GM18526 (cell line): ENCODE data around the gene BTG4.

Source experiments
- POLR2A ChIP-seq: IDR thresholded peaks from 3 replicates; pipeline ENCODE4 v1.6.1; 2011; ENCODE audit not compliant: insufficient read length; ENCODE audit errors: extremely low read depth

Gene BTG4

DNA sequence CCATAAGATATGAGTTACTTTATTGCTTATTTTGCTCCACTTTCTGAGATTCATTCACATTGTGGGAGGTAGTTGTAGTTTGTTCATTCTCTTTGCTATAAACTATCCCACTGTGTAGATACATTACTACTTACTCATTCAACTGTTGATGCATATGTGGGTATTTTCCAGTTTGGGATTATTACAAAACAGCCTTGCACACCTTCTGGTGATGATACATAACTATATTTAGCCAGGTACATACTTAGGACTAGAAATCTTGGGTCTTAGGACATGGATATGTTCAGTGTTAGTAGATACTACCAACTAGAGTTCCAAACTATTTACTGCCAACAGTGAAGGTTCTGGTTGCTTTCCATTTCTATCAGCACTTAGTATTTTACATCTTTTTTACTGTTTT lies 37.8 kb downstream of the BTG4 start:
- TF ChIP-seq POLR2A: no peak

DNA sequence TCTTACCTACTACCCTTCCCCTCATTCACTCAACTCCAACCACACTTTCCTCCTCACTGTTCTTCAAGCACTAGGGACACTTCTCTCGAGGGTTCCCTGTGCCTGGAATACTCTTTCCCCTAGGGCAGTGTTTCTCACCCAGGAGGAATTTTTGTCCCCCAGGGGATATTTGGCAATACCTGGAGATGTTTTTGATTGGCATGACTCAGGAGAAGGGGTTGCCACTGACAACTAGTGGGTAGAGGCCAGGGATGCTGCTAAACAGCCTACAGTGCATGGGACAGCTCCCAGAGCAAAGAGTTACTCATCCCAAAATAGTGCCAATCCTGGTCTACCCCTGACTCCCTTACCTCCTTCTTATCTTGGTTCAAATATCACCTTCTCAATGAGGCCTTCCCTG lies 40.0 kb downstream of the BTG4 start:
- no peak for TF ChIP-seq POLR2A

DNA sequence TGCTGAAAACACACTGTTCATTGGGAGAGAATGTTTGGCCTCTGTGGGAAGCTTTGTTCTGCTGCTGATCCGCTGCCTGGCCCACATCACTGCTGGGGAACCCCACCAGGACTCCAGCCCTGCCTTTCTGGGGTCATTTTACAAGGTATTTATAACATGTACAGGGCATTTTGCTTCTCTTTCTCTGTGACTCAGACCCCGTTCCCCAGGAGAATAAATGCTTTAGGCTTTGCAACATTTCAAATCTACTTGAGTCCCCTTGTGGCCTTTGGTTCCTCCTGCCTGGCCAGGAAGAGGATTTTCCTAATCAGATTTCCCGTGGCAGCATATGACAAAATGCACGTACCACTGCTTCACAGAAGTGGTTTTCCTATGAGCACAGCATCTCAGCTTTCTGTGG lies 43.0 kb downstream of the BTG4 start:
- no peak for TF ChIP-seq POLR2A

DNA sequence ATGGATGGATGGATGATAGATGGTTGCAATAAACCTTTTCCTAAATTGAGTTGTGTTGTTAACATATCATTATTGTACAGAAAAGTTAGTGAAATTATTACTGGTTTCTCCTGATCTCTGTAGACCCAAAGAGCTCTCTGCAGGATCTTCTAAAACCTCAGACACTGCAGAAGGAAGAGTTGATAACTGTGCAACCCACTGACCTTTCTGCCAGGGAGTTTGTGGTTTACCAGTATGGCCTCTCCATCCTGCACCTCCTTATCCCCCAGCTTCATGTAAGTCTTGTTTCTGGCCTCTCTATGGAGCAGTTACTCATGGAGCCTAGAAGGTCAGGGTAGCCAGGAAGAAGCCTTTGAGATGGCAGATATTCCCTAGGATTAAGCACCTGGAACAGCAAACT lies 45.6 kb downstream of the BTG4 start:
- no peak for TF ChIP-seq POLR2A

DNA sequence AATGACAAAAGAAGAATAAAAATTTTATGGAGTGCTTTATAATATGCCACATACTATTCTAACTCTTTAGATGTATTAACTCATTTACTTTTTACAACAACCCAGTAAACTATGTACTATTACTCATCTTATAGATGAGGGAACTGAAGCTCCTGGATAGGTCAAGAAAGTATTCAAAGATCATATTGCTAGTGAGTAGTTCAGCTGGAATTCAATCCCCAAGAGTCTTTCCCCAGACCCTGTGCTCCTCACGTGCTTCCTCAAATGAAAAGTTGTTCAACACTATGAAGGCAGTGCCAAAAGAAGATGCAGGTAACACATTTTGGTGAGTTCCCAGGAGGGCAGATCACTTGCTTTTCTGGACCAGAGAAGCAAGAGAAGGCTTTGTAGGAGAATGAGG lies 46.8 kb downstream of the BTG4 start:
- no peak for TF ChIP-seq POLR2A

DNA sequence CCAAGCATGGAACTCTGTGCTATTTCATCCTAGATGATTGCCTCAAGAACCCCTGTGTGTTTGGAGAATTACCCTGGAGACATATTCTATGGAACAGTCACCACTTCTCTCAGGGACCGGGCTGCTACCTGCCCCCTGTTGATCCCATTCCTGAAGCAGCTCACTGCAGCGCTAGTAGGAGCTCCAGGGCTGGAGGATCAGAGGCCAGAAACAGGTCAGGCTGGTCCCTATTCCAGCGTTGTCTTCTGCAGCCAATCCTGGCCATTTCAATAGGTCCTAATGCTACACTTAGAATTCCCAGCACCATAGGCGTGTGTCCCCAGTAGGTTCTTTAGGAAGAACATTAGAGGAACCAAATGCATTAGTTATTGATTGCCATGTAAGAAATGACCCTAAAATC lies 48.9 kb downstream of the BTG4 start:
- TF ChIP-seq POLR2A: no peak

DNA sequence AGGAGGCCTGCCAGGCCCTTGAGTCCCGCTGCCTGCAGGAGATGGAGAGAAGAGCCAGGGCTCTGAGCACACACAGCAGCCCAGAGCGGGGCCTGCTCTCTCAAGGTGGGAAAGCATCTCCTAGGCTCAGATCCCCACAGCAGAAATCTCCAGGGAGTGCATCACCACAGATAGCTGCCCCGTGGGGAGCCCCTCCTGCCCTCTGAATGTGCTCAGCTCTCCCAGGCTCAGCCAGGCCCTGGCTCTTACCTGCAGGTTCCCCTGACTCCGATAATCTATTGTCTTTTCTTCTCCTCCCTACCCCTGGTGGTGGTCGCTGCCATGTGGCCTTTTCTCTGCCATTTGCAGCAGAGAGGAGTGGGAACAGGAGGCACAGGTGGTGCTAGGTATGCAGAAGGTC lies 49.9 kb downstream of the BTG4 start:
- TF ChIP-seq POLR2A: no peak

DNA sequence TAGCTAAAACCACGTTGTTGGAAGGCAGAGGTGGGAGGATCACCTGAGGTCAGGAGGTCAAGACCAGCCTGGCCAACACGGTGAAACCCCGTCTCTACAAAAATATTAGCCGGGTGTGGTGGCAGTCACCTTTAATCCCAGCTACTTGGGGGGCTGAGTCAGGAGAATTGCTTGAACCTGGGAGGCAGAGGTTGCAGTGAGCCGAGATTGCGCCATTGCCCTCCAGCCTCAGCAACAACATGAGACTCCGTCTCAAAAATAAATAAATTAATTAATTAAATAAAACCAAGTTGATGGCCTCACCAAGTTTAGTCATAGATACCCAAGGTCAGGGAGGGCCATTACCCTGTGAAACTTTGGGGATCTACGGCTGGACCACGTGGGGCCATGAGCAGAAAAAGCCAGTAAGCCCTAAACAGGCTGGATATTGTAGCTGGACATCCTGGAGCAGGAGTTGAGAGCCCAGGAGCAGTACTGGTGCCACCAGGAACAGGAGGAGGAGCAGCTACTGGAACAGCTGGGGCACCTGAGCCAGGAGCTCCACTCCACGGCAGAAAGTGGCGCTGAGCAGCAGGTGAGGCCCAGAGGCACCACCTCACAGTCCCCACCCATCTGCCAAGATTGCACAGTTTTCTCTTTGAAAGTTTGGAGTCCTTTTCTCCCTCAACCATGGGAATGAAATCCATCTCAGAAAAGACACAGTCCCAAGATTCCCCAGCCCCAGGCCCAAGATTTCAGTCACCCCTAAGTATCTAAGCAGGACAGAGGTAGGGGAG lies 50.5 kb downstream of the BTG4 start:
- no peak for TF ChIP-seq POLR2A

DNA sequence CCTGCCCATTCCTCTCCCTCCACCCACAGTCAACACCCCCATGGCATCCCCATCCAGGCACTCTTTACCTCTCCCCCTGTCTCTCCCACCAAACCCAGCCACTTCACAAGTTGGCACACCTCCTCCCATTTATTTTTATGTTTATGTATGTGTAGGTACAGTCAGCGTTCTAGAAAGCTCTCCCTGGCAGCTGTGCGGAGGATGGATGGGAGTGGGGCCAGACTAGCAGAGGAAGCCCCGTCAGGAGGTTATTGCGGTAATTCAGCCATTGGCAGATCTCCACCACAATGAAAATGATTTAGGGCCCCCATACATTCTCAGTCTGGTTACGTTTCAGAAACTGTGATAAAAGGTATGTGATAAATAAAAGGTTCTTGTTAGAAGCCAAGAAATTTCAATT lies 51.3 kb downstream of the BTG4 start:
- no peak for TF ChIP-seq POLR2A

DNA sequence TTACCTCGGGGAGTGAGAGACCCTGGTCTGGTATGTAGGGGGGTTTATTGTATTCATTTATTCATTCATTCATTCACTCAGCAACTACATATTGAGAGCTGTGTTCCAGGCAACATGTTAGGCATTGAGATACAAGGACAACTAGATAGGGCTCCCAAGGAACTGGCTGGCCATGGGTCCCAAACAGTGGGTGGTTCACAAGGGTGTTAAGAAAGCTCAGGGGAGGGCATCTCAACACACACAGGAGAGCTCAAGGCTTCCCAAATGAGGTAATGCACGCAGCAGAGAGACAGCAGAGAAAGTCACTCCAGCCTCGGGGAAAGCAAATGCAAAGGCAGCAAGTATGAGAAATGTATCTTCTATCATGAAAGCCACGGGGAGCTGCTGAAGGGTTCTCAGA lies 51.8 kb downstream of the BTG4 start:
- no peak for TF ChIP-seq POLR2A

DNA sequence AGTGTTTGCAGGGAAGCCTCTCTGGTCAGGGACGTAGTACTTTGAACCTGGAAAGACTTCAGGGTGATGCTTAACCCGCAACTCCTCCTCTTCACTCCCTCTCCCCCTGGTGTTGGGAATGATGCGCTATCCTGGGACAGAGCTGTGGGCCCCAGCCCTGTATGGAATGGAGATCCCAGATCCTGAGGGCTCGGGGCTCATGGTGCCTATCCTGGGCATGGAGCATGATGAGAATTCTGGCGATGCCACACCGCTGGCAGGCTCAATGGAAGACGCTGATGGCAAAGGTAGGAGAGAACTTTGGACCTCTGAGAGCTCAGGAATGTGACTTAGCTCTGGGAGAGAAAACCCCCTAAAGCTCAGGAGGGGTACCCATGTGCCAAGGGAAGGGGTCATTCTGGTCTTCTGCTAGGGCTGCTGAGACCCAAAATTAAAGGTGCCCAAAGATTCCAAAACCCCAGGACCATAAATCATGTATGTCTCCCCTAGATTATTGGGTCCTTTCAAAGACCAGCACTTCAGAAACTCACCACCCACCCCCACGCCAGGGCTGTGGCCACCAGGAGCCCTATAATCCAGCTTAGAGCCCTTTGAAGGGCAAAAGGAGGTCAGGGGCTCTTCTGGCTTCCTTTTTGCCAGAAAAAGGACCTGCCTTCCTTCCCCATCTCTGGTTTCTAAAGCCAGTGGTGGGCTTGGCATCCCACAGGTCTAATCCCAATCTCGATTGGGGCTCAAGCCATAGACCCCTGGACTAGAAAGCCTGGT lies 52.5 kb downstream of the BTG4 start:
- no peak for TF ChIP-seq POLR2A

DNA sequence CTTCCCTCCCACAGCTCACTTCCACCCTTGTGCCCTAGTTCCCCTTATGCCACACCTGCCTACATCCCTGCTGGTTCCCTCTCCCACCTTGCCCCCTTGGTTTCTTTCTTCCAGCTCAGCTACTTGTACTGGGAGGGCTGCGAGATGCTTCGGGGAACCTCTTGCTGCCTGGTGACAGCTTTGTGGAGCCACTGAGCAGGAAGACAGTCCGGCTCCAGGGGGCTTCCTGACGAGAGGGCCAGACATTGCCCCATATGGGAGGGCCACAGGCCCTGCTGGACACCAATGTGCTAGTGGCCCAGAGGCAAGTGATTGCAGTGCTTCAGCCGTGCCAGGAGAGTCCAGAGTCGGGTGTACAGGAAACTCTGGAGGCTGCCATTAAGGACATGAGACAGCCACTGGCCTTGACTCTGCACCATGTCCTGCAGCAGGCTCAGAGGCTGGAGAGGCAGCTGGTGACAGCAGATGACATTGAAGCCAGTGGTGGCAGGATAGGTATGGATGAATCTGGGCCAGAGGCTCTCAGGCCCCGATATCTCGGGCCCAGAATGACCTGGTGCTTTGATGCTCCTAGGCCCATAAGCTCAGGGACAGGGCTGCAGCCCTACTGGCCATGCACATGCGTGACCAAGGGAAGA lies 54.3 kb downstream of the BTG4 start:
- no peak for TF ChIP-seq POLR2A

DNA sequence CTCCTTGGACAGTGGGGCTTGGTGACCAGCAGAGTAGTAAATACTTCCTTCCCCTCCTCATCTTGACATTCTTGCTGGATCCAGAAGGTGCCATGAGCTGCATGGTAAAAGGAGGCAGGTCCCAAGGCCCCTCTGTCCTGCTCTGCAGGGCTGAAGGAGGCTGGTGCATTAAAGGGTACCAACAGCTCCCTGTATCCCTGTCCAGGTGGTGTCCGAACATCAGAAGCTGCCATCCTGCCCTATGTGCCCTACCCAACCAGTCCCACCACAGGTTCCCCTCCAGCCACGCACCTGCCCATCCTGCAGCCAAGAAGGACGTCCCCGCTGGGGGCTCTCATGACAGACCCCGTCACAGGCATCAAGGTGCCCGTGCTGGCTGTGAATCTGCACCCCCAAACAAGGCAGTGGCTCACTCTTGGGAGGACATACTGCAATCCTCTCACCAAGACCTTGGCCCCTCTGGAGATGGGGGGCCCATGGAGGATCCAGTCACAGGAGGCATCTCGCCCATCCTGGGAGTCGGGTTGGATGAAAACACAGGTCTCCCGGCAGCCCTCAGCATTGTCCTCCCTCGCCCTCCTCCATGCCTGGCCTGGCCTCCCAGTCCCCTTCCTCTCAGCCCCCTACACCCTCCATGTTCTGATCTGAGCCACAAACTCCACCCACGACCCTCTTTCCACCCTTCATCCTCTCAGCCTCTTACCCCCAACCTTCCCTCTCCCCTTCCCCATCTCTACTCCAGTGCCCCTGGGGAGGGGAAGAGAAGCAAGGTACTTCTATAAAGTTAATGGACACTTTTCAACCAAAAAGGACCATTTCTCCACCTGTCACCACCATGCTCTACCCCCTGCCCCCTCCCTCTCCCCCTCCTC lies 55.1 kb downstream of the BTG4 start:
- no peak for TF ChIP-seq POLR2A

DNA sequence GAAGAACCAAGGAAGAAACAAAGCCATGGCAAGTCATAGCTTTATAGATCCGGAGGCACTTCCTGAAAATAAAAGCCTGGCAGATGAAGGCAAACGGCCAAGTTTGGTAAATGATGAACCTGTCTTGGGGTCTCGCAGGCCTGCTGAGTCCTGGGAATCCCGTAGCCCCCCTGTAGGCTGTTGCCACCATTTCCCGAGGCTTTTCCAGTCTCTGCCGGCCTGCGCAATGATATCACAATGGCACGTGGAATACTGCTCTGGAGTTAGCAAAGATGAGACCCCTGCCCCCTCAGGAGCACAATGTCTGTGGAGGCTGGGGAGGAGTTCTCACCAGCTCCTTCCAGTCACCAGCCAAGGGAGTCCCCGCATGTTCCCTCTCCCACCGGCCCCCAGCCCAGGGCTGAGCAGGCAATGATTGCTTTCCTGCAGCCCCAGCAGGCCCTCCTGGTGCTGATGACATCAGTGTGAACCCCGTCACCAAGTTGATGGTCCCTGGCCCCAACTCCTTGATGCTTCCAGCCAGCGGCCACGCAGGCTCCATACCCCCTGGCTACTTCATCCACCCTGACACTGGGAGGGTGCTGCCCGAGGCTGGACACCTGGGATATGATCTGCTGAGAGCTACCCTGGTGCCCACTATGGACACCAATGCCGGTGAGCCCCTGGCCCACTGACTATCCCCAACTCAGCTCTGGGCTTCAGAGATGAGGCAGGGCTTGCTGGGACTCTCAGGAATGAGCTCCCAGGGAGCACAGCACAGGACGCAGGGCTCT lies 55.9 kb downstream of the BTG4 start:
- no peak for TF ChIP-seq POLR2A
